ENCODE measurements around the gene WFDC1. TPM values are rescaled to one million over a fixed set of nuclear protein-coding genes. Genes with fewer than 3 reads are reported as not detected.

WFDC1 gene
- total and polyA plus RNA-seq, 2 of the 4 experiments (the other 2 are of a cell fraction) = 4.7 to 6.8 TPM

DNA sequence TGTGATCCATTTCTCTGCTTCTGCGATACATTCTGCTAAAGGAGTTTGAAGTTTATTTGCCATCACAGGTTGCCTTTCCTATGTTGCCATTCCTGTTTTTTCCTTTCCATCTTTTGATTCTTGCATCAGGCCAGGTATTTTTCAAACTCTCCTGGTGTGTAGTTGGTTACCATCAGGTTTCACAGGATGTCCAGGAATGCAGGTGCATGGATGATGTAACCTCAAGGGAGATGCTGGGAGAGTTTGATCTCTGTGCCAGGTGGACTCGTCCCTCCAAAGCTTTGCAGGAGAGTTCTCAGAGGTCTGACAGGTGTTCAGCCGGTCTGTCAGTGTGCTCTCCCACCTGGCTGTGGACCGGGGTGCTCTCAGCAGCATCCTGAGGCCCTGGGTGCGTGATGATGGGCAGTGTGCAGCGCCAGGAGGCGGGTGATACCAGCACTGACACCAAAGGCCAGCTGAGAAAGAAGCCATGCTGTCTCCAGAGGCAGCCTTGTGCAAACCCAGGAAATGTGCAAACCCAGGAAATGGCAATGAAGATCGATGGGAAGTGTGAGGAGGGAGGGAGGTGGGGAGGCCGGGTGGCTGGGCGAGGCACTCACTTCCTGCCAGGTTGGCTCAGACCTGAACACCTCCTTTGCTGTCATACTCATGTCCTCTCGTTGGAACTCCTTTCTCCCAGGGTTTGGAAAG, 75.4 kb downstream of the WFDC1 start:
- no peaks in the 10 kb centered on the region for H3K79me1 ChIP-seq (ENCODE audit: low read depth in 1 of 2, low read length in 2 of 2)
- no peak overlapping the region for H4K8ac ChIP-seq (ENCODE audit: low read depth in 2 of 2, low read length in 2 of 2)
- no peak overlapping the region for H3K4ac ChIP-seq (ENCODE audit: low read depth, low read length)
- no peak for DNase-seq
- ChIA-PET POLR2A (ENCODE audit: unreplicated experiment) (no interaction called here), CTCF (no interaction called here)
- H4K91ac ChIP-seq (ENCODE audit: insufficient read depth, low read depth, low read length) = no peak overlapping the region
- no peak overlapping the region for H2AFZ ChIP-seq (replicated peaks; ENCODE audit: low read length, poor library complexity)
- H2BK20ac ChIP-seq (ENCODE audit: low read depth, low read length) = no peak overlapping the region
- no peak overlapping the region for H3K23ac ChIP-seq (ENCODE audit: low read depth, low read length)
- no peaks in the 10 kb centered on the region for H3K9me1 ChIP-seq (ENCODE audit: insufficient read depth, low read length)
- no peak overlapping the region for H2BK5ac ChIP-seq (ENCODE audit: low read depth, low read length, poor library complexity, severe bottlenecking)
- no peak overlapping the region for H3K14ac ChIP-seq (replicated peaks; ENCODE audit: low read depth, low read length)
- no peak overlapping the region for H2BK15ac ChIP-seq (ENCODE audit: low read depth, low read length)
- 55% methylated on average over 5 of the region's 11 CpGs; no CpG with 5 or more reads in 1 of the 2 experiments for WGBS, 2 experiments (ENCODE audit: extremely low coverage in 2 of 2, insufficient read length in 1 of 2)
- TF ChIP-seq MAZ (IDR thresholded peaks at IDR 0.05; ENCODE audit: borderline replicate concordance, low read depth, low read length) (no peak), BHLHE40 (IDR thresholded peaks at IDR 0.05; ENCODE audit: low read depth, low read length) (no peak), RAD21 (IDR thresholded peaks at IDR 0.05; ENCODE audit: low read length) (no peak), CTCF (conservative IDR thresholded peaks at IDR 0.05; ENCODE audit: low read depth, low read length) (no peak), NFE2L2 (IDR thresholded peaks at IDR 0.05; ENCODE audit: low read depth, low read length) (no peak), MXI1 (IDR thresholded peaks at IDR 0.05; ENCODE audit: borderline replicate concordance, low read depth, low read length) (no peak), USF2 (IDR thresholded peaks at IDR 0.05; ENCODE audit: low read depth, low read length) (no peak), RCOR1 (IDR thresholded peaks at IDR 0.05; ENCODE audit: insufficient replicate concordance, low read length) (no peak), CEBPB (IDR thresholded peaks at IDR 0.05; ENCODE audit: low read depth, low read length) (no peak)
- TF ChIP-seq, protein P1, sequence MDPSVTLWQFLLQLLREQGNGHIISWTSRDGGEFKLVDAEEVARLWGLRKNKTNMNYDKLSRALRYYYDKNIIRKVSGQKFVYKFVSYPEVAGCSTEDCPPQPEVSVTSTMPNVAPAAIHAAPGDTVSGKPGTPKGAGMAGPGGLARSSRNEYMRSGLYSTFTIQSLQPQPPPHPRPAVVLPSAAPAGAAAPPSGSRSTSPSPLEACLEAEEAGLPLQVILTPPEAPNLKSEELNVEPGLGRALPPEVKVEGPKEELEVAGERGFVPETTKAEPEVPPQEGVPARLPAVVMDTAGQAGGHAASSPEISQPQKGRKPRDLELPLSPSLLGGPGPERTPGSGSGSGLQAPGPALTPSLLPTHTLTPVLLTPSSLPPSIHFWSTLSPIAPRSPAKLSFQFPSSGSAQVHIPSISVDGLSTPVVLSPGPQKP (IDR thresholded peaks at IDR 0.05; ENCODE audit: borderline replicate concordance, low read depth, low read length) = no peak
- H2BK120ac ChIP-seq (ENCODE audit: low read depth, low read length) = no peak overlapping the region
- no peak overlapping the region for H3K4me3 ChIP-seq (ENCODE audit: insufficient read depth, low read depth, low read length)
- no peak overlapping the region for H3K56ac ChIP-seq (ENCODE audit: extremely low read depth, insufficient read depth, low read length)
- no peak overlapping the region for H2AK5ac ChIP-seq (ENCODE audit: low read depth, low read length)
- no peak overlapping the region for H3K4me2 ChIP-seq (ENCODE audit: low read depth, low read length)
- no peak overlapping the region for H3K18ac ChIP-seq (ENCODE audit: low read depth, low read length)
- H4K20me1 ChIP-seq (ENCODE audit: insufficient read depth, low read length) = no peaks in the 10 kb centered on the region
- dilution Hi-C loops (cut with HindIII; ENCODE audit: low sequenced_read_pairs, unreplicated experiment) = no loop called here
- in situ Hi-C loops (cut with MboI; ENCODE audit: low sequenced_read_pairs) = no loop called here
- H3K9ac ChIP-seq (ENCODE audit: low read depth, low read length) = no peak overlapping the region
- no peaks in the 10 kb centered on the region for H3K4me1 ChIP-seq (ENCODE audit: control insufficient read depth, insufficient read depth, low read length)
- H3K27me3 ChIP-seq (ENCODE audit: control insufficient read depth, insufficient read depth, low read length) = peaks cover 79% of the 10 kb centered on the region
- H2AK9ac ChIP-seq (replicated peaks; ENCODE audit: low read depth, low read length, poor library complexity) = peak overlapping the region; percentile 28
- no peaks in the 10 kb centered on the region; the same call in 1 of the 2 replicates for H3K9me3 ChIP-seq (ENCODE audit: control insufficient read depth, insufficient read depth, low read length)
- intact Hi-C loops (cut with micrococcal nuclease) = no loop called here
- H3K27ac ChIP-seq (ENCODE audit: insufficient read depth, low read length) = no peak overlapping the region
- BruUV-seq (replicated peaks) = no TSS peak
- ATAC-seq (ENCODE audit: low read depth) = no peak
- H4K5ac ChIP-seq (ENCODE audit: low read depth, low read length) = no peak overlapping the region
- H3K36me3 ChIP-seq (ENCODE audit: control insufficient read depth, insufficient read depth, low read length) = no peaks in the 10 kb centered on the region

Data from IMR-90 (cell line).